CD4-positive, alpha-beta T cell treated with Interleukin-17A for 4 hours (primary cell): ENCODE measurements around the gene SETD9.
A peak's percentile ranks its signal among the peaks of the same experiment; 100 is the strongest.

Experiments
- DNase-seq: peaks from one replicate; pipeline ENCODE4 v3.0.0-alpha.2; 2020; ENCODE audit warnings: mixed read lengths

The SETD9 gene

GRCh38 chr5:56938858-56939257 lies 29.5 kb downstream of the SETD9 start:
- no peak for DNase-seq

DNA sequence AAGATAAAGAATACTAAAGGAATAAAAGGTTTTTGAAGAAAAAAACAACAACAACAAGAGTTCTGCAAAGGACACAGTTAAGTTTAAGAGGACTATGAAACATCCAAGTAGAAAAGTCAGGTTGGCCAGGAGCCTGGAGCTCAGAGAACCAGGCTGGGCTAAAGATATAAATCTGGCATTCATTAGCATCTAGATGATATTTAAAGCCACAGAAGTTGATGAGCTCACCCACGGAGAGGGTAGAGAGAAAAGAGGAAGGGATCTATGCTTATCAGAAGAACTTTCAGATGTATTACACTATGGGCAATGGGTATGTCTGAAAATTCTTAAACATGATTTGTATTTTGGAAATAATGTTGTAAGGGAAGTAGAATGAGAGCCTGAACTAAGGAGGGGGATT lies 32.6 kb downstream of the SETD9 start:
- no peak for DNase-seq

- no peak for DNase-seq
Observed at GRCh38 chr5:56947052-56947451, 37.7 kb downstream of the SETD9 start.

DNA sequence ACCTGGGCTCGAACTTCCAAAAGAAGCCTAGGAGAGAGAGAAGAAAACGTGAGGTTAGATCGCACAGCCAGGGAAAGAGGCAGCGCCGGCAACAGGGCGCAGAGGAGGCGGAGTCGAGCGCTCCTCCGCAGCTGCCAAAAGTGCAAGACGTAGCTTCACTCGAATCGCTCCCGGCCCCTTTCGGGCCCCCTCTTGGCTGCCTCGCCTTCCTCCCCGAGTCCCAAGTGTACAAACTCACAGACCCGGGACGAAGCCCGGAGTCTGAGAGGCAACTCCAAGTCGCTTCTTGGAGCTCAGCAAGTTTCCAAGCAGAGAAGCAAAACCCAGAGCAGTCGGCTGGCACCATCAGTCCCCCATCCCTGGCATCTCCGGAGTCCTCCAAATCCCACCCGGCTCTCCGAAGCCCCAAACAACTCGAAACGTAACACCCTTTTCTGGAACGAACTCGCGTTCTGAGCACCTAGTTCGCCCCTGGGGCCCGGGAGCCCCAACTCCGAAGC lies 41.3 kb downstream of the SETD9 start:
- DNase-seq = peak; percentile 69

DNA sequence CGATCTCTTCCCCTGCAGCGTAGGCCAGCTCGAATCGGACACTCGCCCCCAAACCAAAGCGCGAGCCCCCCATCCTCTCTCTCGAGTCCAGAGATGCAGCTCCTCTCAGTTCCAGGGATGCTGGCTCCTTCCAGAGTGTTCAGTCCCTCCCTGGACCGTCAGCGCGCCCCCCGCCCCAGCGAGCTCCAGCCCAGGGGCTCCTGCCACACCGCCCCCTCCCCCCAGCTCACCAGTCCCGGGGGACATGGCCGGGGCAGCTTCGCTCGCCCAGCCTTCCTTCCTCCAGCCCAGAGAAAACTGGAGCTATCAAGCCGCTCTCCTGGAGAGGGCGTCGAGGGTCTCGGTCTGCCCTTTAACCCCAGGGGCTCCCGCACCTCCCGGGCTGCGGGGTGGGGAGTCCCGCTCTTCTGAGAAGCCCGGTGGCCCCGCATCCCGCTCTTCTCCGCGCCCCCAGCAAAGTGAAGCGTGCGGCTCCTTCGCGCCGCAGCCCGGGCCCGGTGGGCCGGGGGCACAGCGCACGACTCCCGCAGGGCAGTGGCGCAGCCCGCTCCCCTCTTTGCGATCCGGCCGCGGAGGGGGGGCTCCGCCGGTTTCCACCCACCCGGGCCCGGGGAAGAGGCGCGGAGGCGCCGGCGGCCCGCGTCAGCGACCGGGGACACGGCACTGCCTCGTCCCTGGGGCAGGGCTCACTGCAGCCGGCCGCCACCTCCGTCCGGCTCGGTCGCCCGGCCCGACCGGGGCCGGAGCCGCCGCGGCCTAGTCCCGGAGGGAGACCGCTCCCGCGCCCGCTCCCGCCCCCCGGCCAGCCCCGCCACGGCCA lies 41.9 kb downstream of the SETD9 start:
- DNase-seq = peak; percentile 36

GRCh38 chr5:56951946-56952691 lies 42.7 kb downstream of the SETD9 start, which contains the start of gene MIER3:
Gene MIER3, minus strand, starts transcription at chr5:56952123. Its CDS starts 21 bp downstream, at chr5:56952102.
- DNase-seq = peak; percentile 82

- no peak for DNase-seq
Observed at GRCh38 chr5:56954262-56954661, 44.9 kb downstream of the SETD9 start.

GRCh38 chr5:56958595-56958994 lies 49.2 kb downstream of the SETD9 start:
- DNase-seq = no peak

GRCh38 chr5:56959326-56959725 lies 49.9 kb downstream of the SETD9 start:
- DNase-seq = no peak

- no peak for DNase-seq
Observed at GRCh38 chr5:56961746-56962145, 52.4 kb downstream of the SETD9 start.

DNA sequence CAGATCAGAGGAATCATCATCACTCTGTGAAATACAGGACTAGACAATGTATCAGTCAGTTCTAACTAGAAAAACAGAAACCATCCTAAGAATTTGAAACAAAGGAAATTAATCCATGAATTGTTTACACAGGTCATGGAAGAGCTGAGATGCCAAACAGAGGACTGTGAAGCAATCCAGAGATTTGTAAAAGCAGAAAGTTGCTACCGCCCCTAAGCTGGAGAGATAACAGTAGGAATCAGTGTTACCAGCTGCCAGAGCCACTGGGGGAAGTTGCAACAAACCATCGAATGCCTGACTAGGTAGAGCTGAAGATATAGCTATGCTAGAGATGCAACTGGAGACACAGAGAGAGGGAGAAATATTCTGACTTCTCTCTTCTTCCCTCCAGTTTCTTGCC lies 52.9 kb downstream of the SETD9 start:
- DNase-seq = no peak

DNA sequence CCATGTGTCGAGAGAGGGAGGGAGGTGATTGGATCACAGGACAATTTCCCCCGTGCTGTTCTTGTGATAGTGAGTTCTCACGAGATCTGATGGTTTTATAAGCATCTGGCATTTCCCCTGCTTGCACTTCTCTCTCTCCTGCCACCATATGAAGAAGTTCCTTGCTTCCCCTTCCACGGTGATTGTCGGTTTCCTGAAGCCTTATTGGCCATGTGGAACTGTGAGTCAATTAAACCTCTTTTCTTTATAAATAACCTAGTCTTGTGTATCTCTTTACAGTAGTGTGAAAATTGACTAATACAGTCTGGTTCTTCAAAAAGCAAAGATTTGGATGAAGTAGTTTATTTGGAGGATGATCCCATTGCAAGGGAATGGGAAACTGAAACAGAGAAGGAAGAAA lies 53.9 kb downstream of the SETD9 start:
- DNase-seq = no peak

GRCh38 chr5:56964173-56964572 lies 54.8 kb downstream of the SETD9 start:
- no peak for DNase-seq
